NCI-H2029 treated with DMSO at 0.1 percent for 48 hours (cell line): ENCODE measurements around the gene GLIS1.

Source experiments
- DNase-seq: peaks from one replicate; lab custom pipeline; 2025; lab: John Stamatoyannopoulos, UW

GLIS1 gene

DNA sequence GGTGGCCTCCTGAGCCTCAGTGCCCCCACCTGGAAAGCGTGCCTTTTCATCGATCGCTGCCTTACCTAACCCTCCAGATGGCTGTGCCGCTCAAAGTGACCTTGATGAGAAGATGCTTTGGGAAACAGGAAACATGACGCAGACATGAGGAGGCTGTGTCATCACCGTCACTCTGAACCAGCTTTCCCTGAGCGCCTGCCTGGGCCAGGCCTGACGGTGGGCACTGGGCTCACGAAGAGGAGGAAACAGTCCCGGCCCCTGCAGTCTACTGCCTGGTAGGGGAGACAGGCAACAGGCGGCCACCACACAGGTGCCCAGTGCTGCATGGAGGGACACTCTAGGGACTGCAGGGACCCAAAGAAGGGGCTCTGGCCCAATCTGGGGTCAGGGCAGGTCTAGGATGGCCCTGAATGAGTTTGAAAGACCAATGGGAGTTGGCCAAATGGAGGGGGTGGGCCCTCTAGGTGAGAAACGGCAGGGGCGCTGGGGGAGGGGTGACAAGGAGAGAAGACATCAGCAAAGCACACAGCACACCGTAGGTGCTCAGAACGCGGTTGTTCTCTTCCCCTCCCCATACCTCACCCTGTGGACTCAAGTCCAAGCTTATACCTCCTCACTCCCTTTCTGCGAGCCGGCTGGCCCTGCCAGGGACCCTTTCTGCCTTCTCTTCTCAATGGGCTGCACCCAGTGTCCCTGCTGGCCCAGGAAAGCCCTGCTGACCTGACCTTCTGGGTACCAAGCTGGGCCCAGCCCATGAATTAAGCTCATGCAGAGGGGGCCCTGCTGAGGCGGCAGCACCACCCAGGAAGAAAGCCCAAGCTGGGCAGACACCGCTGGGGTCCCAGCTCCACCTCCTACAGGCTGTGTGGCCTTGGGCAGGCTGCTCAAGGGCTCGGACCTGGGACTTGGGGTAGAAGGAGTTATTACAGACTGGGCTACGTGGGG lies 44.9 kb downstream of the GLIS1 start:
- DNase-seq, result no peak

DNA sequence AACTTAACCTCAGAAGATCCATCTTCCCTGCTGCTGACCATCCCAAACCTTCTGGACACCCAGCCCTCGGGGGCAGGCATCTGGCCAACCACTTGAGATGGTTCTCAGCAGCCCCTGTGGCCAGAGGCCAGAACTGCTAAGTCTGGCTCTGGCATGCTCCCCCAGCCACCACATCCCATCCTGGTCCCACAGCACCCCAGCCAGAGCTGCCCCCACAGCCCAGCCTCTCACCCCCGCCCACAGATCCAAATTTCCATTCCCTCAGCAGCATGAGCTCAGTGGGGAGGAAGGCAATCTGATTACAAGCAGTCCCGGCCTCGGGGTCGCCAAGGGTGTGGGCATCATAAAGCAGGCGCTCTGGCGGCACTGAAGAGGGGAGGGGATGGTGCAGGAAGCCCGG lies 45.6 kb downstream of the GLIS1 start:
- DNase-seq, result no peak

DNA sequence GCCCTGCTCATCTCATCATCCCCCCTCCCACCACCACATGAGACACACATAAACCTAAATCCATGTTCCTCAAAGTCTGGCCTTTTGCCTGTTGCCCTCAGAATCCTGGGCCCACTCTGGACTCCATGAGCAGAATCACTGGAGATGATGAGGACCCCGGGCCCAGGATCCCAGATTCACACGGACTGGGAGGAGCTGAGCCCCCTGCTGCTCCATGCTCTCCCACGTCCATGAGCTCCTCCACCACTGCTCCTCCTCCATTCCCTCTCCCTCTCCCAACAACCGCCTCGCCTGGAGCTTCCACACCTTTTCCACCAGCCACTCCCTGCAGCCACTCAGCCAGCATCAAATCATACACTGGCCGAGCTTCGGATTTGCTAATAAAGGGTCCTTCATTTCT lies 47.6 kb downstream of the GLIS1 start:
- DNase-seq, result no peak

DNA sequence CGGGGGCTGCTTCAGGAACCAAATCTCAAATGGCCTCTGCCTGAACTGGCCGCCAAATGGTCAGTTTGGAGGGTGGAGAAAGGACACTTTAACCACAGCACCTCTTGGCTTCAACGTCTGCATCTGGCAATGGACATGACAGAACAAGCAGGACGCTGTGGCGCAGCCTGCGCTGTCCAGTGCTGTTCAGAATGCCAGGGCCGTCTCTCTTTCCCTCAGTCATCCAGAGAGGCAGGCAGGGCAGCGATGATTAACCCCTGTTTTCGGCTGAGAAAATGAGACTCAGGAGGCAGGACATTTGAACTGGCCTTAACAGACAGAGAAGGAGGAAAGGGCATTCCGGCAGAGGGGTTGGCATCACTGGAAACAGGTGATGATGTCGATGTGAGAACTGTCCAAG lies 48.6 kb downstream of the GLIS1 start:
- no peak for DNase-seq

DNA sequence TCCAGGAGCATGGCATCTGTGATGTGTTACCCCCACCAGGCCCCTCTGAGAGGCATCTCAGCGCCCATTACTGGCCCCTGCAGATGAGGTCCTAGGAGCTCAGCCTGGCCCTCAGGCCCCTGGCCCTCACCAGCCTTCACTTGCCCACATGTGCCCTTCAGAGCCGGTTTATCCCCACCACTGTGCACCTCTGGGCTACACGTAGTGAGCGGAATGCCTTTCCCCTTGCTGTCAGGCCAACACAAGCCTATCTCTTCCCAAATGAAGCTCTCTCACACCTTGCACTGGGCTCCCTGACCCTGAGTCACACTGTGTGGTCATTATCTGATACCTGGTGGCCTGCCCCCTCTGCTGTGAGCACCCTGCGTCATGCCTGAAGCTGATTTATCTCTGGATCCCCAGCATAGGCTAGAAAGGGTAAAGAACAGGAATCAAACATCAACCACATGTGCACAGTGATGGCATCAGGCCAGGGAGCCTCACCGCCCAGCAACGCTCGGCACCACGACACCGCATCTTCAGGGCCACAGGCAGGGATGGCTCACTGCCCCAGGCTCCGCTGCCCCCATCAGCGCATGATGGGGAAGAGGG lies 49.1 kb downstream of the GLIS1 start:
- DNase-seq, result no peak

DNA sequence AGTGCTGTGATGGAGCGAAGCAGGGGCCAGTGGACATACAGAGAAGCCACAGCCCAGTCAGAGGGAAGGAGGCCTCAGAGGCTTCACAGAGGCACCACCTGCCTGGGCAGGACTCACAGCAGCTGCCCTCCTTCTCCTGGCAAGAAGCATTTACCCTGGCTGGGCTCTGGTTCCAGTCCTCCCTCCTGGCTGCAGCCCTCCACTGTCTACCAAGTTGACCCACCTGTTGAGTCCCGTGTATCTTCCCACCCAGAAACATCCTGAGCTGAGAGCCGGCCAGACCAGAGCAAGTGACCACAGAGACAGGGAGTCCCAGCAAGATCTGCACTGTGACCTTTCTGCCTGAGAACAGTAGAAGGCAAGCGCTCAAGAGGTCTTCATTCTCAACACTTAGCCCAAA lies 49.7 kb downstream of the GLIS1 start:
- no peak for DNase-seq

DNA sequence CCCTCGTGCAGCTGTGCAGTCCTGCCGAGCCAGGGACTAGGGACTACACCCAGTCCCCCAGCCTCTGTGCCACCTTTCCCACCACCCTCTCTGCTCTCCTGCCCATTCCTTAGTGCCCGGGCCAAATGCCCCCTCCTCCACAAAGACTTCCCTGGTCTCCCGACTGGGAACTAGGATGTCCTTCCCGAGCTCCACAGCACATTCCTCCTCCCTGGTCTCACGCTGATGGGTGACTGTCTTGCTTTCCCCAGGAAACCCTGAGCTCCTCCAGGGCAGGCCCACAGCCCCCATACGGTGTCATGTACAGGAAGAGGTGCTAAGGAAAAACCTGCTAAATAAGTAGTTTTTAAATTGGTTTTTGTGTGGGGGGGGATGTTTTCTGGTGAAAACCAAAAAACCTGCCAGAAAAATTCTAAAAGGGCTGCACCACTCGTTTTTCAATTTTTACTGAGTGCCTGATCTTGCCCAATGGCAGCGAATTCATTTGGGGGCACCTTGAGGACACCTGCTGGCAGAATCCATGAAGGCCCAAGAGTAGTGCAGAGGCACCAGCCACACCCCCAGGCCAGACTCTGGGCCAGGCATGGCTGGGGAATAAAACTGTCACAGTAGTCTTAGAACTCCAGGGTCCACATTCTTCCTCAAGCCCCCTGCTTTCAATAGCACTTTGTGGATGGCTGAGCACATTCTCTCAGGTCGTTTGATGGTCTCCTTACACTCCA lies 50.4 kb downstream of the GLIS1 start:
- no peak for DNase-seq

DNA sequence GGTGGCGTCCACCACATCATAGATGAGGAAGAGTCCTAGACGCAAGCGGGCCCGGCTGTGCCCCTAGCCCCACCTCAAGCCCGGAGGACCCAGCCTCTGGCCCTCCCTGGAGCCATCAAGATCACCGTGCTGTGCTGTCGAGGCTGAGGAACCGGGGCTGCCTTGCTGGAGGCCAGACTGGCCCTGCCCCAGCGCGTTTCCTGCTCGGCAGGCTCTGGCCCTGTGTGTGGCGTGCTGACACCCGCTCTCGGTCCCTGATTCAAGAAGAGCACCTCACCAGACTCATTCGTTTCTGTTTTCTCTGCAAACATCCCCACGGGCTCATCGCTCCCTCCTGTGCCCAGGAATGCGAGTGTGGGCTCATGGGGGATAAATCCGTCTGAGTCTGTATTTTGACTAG lies 51.1 kb downstream of the GLIS1 start:
- DNase-seq, result no peak

DNA sequence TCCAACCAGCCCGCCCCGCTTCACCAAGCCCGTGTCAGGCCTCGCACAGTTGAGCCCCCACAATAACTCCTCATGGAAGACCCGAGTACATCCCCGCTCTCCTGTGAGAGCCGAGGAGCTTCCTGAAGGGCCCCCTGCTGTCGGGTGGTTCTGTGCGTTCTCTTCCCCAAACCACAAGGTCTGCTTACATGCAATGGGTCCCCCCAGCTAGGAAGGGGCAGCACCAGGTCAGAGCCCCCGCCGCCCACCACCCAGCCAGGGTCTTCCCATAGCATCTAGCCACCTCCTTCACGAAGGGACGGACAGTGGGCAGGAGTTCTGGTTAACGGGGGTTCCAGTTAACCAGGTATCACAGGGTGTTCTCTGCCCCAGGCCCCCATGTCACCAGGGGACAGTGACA lies 51.5 kb downstream of the GLIS1 start:
- no peak for DNase-seq

DNA sequence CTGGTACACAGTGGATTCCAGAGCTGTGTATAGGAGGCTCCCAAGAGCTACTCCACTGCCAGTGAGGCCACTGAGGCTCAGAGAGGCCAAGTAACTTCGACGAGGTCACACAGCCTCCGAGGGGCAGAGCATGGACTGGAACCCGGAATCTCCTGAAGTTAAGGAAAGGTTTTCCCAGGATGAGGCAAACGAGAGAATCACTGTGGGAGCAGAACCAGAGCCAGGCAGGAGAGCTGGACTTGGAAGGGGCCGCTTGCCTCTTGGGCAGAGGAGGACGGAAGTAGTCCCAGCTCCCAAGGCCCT lies 52.0 kb downstream of the GLIS1 start:
- no peak for DNase-seq

DNA sequence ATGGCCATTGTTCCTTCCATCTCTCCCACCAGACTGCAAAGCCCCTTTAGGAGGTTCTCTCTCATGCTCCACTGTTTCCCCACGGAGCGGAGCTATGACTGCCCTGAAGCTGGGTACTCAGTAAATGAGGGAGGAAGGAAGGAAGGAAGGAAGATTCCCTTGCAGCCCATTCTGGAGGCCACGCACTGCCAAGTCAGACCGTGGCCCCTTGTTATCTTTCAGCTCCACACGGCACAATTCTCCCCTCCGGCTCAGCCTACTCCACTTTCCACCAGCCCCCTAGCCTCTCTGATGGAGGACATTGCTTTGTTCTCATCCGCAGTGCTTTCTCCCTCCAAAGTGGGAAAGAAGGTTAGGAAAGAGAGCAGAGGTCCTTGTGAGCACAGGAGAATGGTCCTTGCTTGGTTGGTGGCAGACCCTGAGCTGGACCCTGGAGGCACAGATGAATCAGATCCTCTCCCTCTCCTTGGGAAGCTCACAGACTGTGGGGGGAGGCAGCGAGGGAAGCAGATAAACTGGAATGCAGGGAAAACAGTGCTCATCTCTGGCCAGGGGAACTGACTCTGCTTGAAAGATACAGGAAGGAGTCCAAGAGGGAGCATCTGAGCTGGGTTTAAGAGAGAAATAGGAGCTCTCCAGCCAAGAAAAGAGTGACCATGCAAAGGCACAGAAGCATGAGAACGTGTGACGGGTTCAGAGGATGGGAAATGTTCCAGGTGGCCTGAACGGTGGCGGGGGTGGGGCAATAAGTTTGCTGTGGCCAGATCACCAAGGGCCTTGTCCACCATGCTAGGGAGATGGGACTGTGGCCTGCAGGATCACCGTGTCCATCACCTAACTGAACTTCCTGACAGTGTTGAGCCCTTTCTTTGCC lies 52.6 kb downstream of the GLIS1 start:
- no peak for DNase-seq

DNA sequence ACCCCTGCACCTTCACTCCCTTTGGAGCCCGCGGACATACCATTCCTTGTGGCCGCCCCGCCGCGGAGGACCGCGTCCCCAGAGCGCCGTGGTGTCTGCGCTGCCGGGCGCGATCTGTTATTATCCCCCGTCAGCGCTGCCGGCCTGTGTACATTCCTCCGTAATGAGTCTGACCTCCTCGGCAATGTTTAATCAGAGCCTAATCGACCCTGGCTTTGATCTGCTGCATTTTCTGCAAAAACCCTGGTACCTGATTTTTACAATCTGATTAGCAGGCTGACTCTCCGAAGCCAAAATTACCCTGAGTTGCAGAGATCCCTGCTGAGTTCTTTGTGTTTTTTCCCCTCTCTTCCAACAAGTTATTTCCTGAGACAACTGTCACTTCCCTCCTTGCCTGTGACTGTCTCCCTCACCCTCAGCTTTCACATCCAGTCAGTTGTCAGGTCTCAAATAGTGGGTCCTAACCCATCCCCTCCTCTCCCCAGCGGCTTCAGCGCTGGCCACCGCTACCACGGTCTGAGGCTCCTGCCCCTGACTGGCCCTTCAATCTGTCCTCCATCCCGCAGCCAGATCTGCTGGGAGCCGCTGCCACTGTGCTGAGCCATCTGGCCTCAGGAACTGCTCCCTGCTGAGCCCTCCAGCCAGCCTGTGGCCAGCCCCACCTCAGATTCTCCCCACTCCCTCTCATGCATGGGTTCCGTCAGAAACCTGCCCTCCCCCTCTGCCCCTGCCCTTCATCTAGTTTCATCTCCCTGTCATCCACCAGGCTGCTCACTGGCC lies 53.5 kb downstream of the GLIS1 start:
- no peak for DNase-seq

DNA sequence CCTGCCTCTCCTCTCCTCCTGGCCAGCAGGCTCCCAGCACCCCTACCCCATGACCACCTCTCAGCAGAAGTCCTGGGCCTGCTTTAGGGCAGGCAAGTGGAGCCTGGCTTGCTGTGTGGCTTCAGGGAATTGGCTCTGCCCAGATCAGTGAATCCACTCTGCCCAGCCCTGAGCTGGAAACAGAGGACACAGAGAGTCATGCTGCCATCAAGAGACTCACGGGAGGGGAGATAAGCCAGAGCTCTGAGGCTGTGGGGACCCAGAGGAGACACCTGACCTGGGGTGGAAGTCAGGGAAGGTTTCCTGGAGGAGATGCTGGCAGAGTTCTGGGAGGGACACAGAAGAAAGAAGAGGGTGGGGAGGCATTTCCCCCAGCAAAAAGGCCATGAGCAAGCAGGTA lies 54.2 kb downstream of the GLIS1 start:
- no peak for DNase-seq

DNA sequence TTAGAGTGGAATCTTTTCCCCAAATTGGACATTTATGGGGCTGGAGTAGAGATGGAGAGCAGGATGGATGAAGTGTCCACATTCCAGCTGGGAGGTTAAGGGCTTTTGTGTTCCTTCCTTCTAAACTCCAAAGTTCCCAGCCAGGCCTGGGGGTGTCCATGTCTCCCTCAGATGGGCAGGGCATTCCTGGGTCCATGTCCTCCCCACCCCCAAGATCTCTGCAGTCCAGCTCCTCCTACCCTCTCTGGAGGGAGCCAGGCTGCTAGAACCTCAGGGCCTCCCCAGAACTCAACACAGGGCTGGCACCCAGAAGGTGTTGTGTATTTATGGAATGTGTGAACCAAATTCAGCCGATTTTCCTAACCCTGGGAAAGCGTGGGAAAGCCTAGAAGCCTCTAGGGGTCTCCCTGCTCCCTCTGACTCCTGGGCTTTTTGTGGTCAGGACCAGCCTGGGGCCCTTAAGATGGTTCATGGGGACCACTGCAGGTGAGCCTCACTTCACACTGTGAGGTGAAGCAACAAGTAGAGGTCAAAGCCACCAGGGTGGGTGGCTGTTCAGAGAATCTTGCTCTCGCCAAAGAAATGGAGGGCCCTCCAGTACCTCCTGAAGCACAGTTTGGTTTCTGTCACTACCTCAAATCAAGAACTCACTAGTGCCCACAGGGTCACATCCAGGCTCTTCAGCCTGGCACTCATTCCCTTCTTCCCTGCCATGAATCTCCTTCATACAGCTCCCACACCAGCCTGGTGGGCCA lies 54.8 kb downstream of the GLIS1 start:
- DNase-seq, result no peak

DNA sequence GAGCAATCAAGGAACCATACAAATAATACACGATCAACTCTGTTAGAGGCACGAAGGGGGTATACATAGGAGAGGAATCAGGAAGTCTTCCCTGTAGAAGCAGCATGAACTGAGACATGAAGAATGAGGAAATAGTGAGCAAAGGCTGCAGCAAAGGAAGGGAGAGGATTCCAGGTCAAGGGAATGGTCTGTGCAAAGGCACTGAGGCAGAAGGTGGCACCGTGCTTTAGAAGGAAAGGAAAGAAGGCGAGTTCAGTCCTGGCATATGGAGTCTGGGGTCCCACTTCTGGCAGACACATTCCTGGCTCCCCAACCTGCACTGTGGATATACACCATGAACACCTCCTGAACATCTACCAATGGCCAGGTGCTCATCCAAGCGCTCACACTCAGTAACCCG lies 56.1 kb downstream of the GLIS1 start:
- no peak for DNase-seq

DNA sequence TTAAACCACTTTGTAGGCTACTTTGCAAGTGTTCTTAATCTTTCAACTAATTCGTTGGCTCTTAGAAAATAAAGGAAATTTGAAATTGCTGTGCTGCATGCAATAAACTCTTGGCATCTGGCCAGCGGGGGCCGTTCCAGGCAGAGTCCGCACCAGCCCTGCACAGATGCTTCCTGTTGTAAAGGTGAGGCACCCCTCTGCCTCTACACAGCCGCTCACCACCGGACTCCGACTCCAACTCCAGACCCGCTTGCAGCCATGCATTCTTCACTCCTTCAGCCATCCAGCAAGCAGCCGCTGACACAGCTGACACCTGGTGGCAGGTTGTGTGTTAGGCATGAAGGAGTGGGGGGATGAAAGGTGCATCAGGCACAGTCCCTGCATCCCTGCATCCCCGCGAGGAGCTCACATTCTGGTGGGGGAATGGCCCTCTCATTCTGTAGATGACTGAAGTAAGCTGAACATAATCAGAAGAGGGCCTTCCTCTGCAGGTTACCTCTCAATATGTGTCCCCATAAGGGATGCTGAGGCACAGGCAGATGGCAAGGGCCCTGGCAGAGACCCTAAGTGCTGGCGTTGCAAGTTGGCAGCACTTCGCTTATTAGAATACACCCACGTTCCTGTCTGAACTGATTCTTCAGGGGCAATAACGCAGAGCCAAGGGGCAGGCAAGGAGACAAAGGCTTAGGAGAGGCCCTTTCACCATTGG lies 56.8 kb downstream of the GLIS1 start:
- DNase-seq, result peak; percentile 36

DNA sequence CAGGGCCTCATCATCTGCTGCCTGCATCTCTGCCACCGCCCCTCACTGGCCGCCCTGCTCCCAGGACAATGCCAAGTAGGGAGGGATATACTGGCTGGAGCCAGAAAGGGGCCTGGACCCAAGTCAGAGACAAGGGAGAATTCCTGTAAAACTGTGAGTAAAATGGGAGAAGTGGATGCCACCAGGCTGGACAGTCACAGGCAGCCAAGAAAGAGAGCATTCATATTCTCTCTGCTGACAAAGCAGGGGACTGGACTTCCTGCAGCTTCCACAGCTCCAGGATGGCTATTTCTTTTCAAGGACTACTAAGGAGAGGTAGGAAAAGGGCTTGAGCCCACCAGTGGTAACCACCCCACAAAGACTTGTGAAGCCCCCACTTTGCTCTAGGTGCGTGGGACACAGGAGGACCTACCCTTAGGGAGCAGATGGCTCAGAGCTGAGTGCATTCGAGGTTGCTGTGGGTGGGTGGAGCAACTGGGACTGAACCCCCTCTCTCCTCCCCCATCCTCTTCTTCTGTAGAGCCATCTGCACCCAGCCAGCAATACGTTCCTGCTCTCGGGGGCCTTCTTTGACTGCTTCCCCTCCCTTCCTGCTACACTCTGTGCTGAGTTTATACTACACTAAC lies 57.5 kb downstream of the GLIS1 start:
- no peak for DNase-seq

DNA sequence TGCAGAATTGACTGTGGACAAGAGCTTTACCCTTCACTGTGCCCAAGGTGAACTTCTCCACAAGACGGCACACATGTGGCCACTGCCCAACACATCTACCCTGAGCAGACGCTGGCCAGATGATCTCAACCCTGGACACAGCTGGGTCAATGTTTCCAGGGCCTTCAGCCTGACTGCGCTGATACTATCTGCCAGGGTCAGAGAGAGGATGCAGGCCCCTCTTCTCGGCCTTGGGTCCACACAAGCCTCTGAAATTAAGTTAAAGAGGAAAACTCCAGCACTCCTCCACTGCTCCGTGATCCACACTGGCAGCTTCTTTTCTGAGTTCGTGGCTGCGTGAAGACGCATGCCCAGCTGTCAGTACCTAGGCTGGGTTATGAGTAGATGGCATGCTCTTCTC lies 58.1 kb downstream of the GLIS1 start:
- no peak for DNase-seq

DNA sequence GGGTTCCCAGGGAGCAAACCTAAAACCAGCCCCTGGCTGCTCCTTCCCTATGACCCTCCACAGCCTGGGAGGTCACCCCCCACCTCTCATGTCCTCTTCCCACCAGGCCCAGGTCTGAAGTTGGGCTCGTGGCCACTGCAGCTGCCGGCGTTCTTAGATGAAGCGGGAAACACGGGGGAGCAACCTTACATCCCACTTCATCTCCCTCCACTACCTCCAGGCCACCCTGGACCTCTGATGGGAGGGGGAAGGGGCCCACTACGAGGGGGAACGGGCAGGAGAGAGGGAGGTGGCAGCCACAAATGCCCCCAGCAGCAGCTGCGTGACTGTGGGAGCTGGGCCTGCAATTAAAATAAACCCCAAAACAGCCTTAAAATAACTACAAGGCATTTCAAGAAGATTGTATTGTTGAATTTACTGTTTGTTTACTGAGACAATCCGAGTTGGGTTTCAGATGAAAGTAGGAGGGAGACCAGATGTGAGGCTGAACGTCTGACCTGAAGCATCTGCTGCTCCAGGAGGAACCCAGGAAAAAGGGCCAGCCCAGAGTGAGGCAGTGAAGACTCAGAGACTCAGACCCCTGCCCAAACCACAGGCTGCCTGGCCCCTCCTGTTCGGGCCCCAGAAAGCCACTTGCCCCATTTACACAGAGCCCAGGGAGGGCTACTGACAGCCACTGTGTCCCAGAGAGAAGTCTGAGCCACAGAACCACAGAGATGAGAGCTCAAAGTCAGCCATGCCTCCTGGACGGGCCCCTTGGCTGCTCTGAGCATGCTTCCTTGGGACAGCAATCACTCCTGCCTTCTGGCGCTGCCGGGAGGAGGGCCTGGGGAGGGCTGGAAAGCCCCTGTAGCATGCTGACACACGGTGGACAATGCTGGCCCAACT lies 59.8 kb downstream of the GLIS1 start:
- DNase-seq, result no peak
